ENCODE measurements around the gene SNX7. TPM values are rescaled to one million over a fixed set of nuclear protein-coding genes. Genes with fewer than 3 reads are reported as not detected.

Gene SNX7
- total RNA-seq, 1 donor from 2014 or later: 140 TPM

GRCh38 chr1:98763488-98764150 lies 102.1 kb downstream of the SNX7 start:
- no peak for DNase-seq (ENCODE audit: low spot score in 2 of 2)

GRCh38 chr1:98764485-98764884 lies 103.0 kb downstream of the SNX7 start:
- no peak for FAIRE-seq

More at GRCh38 chr1:98763488-98764150, 102.1 kb downstream of the SNX7 start:
- no peak for FAIRE-seq

GRCh38 chr1:98766255-98766654 lies 104.7 kb downstream of the SNX7 start:
- FAIRE-seq (no peak), DNase-seq (ENCODE audit: low spot score in 2 of 2) (no peak)

More at GRCh38 chr1:98764485-98764884, 103.0 kb downstream of the SNX7 start:
- DNase-seq (ENCODE audit: low spot score in 2 of 2): no peak

GRCh38 chr1:98769162-98769561 lies 107.6 kb downstream of the SNX7 start:
- FAIRE-seq: no peak

GRCh38 chr1:98781906-98782305 lies 120.4 kb downstream of the SNX7 start:
- FAIRE-seq (no peak), DNase-seq (ENCODE audit: low spot score in 2 of 2) (no peak)

More at GRCh38 chr1:98769162-98769561, 107.6 kb downstream of the SNX7 start:
- no peak for DNase-seq (ENCODE audit: low spot score in 2 of 2)

- FAIRE-seq: no peak
- DNase-seq (ENCODE audit: low spot score in 2 of 2): no peak
Observed at GRCh38 chr1:98783821-98784220, 122.3 kb downstream of the SNX7 start.

- no peak for FAIRE-seq
- no peak for DNase-seq (ENCODE audit: low spot score in 2 of 2)
Observed at GRCh38 chr1:98791498-98791897, 130.0 kb downstream of the SNX7 start.

- DNase-seq (ENCODE audit: low spot score in 2 of 2) (no peak), FAIRE-seq (no peak)
Observed at GRCh38 chr1:98792123-98792522, 130.6 kb downstream of the SNX7 start.

GRCh38 chr1:98793136-98793535 lies 131.6 kb downstream of the SNX7 start:
- FAIRE-seq (no peak), DNase-seq (ENCODE audit: low spot score in 2 of 2) (no peak)

- DNase-seq (ENCODE audit: low spot score in 2 of 2): peak in 1 of 2 donors; percentile 30
Observed at GRCh38 chr1:98794196-98794886, 132.8 kb downstream of the SNX7 start.

GRCh38 chr1:98796049-98796448 lies 134.5 kb downstream of the SNX7 start:
- FAIRE-seq: no peak
- no peak for DNase-seq (ENCODE audit: low spot score in 2 of 2)

More at GRCh38 chr1:98794196-98794886, 132.8 kb downstream of the SNX7 start:
- FAIRE-seq: no peak

- no peak for FAIRE-seq
Observed at GRCh38 chr1:98797506-98797905, 136.0 kb downstream of the SNX7 start.

More at GRCh38 chr1:98797506-98797905, 136.0 kb downstream of the SNX7 start:
- no peak for DNase-seq (ENCODE audit: low spot score in 2 of 2)
